Endothelial cell of umbilical vein (primary cell): ENCODE data around the gene ZNF639. TPM values are rescaled to one million over a fixed set of nuclear protein-coding genes. Genes with fewer than 3 reads are reported as not detected.

Experiments
- BruUV-seq: library from RNA; stranded (reverse); fragments of 400-500 nt; replicated peaks from 2 replicates; lab custom pipeline; 2021; lab: Mats Ljungman, UMichigan
- CTCF ChIA-PET: fragments of 300-600, 350-600 bp; sonication (Branson Sonifier 250); formaldehyde crosslinking; loops from one replicate; lab custom pipeline; 2021; ENCODE audit warnings: antibody characterized with exemption, inconsistent platforms; lab: Charles Lee
- POLR2A ChIA-PET: fragments of 300-600, 350-600 bp; sonication (Branson Sonifier 250); formaldehyde crosslinking; loops from one replicate; lab custom pipeline; 2021; ENCODE audit warnings: antibody characterized with exemption, inconsistent platforms; lab: Charles Lee
- DNase-seq: peaks from one replicate; pipeline ENCODE4 v3.0.0-alpha.2; 2011; ENCODE audit warnings: low read depth, low spot score
- FAIRE-seq: peaks from 2 replicates; lab custom pipeline; 2011; peaks lifted over from hg19 to GRCh38; lab: Jason Lieb, UNC
- H2AFZ ChIP-seq: 2 replicates; pipeline ENCODE4 v1.6.0; 2012; ENCODE audit warnings: low read depth, low read length, control low read depth, inconsistent platforms
- H3K27ac ChIP-seq: 2 replicates; pipeline ENCODE4 v1.5.1; 2011; ENCODE audit warnings: low read depth, mild to moderate bottlenecking, control low read depth, low read length, moderate library complexity; ENCODE audit not compliant: insufficient read depth
- H3K27me3 ChIP-seq, 2 experiments: 2 replicates each; pipeline versions ENCODE4 v1.6.0 to v1.6.1; 2011; ENCODE audit warnings: low read length in 2 of 2, mixed read lengths in 1 of 2; ENCODE audit not compliant: control insufficient read depth in 2 of 2, insufficient read depth in 2 of 2
- H3K36me3 ChIP-seq, 2 experiments: 2 replicates in 1 of 2; 3 replicates in 1 of 2; pipeline ENCODE4 v1.5.1; 2011; ENCODE audit warnings: low read length in 2 of 2, mild to moderate bottlenecking in 1 of 2, moderate library complexity in 1 of 2; ENCODE audit not compliant: control insufficient read depth in 2 of 2, insufficient read depth in 2 of 2; ENCODE audit errors: extremely low read depth in 1 of 2
- H3K4me1 ChIP-seq: 3 replicates; pipeline ENCODE4 v1.5.1; 2011; ENCODE audit warnings: mild to moderate bottlenecking, low read length; ENCODE audit not compliant: control insufficient read depth, insufficient read depth; ENCODE audit errors: extremely low read depth
- H3K4me2 ChIP-seq: 2 replicates; pipeline ENCODE4 v1.6.1; 2011; ENCODE audit warnings: low read length, control low read depth, mixed read lengths; ENCODE audit not compliant: insufficient read depth
- H3K4me3 ChIP-seq, 3 experiments: fragments of 200-600 bp in 1 of 3; sonication (generic), shearing (Covaris generic) in 1 of 3; replicated peaks in 1 of 3; 2 replicates each; pipeline ENCODE4 v1.5.1; 2011 to 2016; ENCODE audit warnings: control low read depth in 3 of 3, low read length in 3 of 3, mild to moderate bottlenecking in 2 of 3, inconsistent platforms in 1 of 3, low read depth in 1 of 3, moderate library complexity in 1 of 3; ENCODE audit not compliant: insufficient read depth in 1 of 3
- H3K79me2 ChIP-seq: 2 replicates; pipeline ENCODE4 v1.6.0; 2012; ENCODE audit warnings: low read length, inconsistent platforms; ENCODE audit not compliant: control insufficient read depth, insufficient read depth
- H3K9ac ChIP-seq: replicated peaks from 2 replicates; pipeline ENCODE3; 2011; ENCODE audit warnings: low read length, control low read depth; ENCODE audit not compliant: insufficient read depth; ENCODE audit errors: extremely low read depth
- H3K9me1 ChIP-seq: replicated peaks from 3 replicates; pipeline ENCODE4 v1.6.0; 2011; ENCODE audit warnings: mild to moderate bottlenecking, low read length; ENCODE audit not compliant: control insufficient read depth, insufficient read depth; ENCODE audit errors: extremely low read depth
- H3K9me3 ChIP-seq: replicated peaks from 2 replicates; pipeline ENCODE4 v1.5.1; 2012; ENCODE audit warnings: low read length, inconsistent platforms; ENCODE audit not compliant: control insufficient read depth, insufficient read depth
- H4K20me1 ChIP-seq: replicated peaks from 2 replicates; pipeline ENCODE3; 2011; ENCODE audit warnings: mild to moderate bottlenecking, low read length; ENCODE audit not compliant: control insufficient read depth, insufficient read depth; ENCODE audit errors: extremely low read depth
- CTCF ChIP-seq, 2 donors: IDR thresholded peaks; 1 replicate in 1 of 2; 2 replicates in 1 of 2; pipeline ENCODE4 v1.5.1; 2011; ENCODE audit warnings: low read length in 2 of 2, mild to moderate bottlenecking in 2 of 2, moderate library complexity in 2 of 2, control low read depth in 1 of 2, inconsistent platforms in 1 of 2, low read depth in 1 of 2; ENCODE audit not compliant: insufficient read depth in 1 of 2; ENCODE audit errors: extremely low read depth in 1 of 2
- EZH2 ChIP-seq: IDR thresholded peaks from 2 replicates; pipeline ENCODE4 v1.6.1; 2012; ENCODE audit warnings: borderline replicate concordance, low read depth, mild to moderate bottlenecking, moderate library complexity, low read length, inconsistent platforms; ENCODE audit not compliant: severe bottlenecking
- FOS ChIP-seq: IDR thresholded peaks from 2 replicates; pipeline ENCODE4 v1.6.1; 2011; ENCODE audit warnings: mild to moderate bottlenecking, low read length, moderate library complexity, borderline replicate concordance; ENCODE audit not compliant: insufficient read depth
- GATA2 ChIP-seq: IDR thresholded peaks from 2 replicates; pipeline ENCODE4 v1.7.0; 2011; ENCODE audit warnings: low read depth, mild to moderate bottlenecking, moderate library complexity, mixed read lengths, low read length; ENCODE audit not compliant: insufficient read length, insufficient read depth
- JUN ChIP-seq: IDR thresholded peaks from 2 replicates; pipeline ENCODE4 v1.6.1; 2011; ENCODE audit warnings: borderline replicate concordance, low read depth; ENCODE audit not compliant: insufficient read length, insufficient read depth
- MAX ChIP-seq: IDR thresholded peaks from 2 replicates; pipeline ENCODE4 v1.6.1; 2011; ENCODE audit not compliant: insufficient read depth, insufficient read length
- MYC ChIP-seq: IDR thresholded peaks from one replicate; pipeline ENCODE4 v1.6.1; 2011; ENCODE audit warnings: mild to moderate bottlenecking, low read depth, low read length
- POLR2A ChIP-seq: IDR thresholded peaks from 2 replicates; pipeline ENCODE4 v1.6.1; 2012; ENCODE audit warnings: low read depth, mild to moderate bottlenecking, control low read depth, low read length
- POLR2AphosphoS5 ChIP-seq: IDR thresholded peaks from 2 replicates; pipeline ENCODE4 v1.6.1; 2012; ENCODE audit warnings: low read depth, mild to moderate bottlenecking, control low read depth, low read length, moderate library complexity; ENCODE audit not compliant: insufficient read depth
- dilution Hi-C: fragments of 300-500 bp; cut with MboI; formaldehyde crosslinking; loops from one replicate; pipeline ENCODE4 v1.15.0; 2019; ENCODE audit warnings: low sequenced_read_pairs; ENCODE audit not compliant: extremely low pct_ligation_motif_present
- intact Hi-C: fragments of 100-400 bp; cut with micrococcal nuclease; formaldehyde crosslinking; loops from one replicate; pipeline ENCODE4 v1.10.0; 2022
- polyA plus RNA-seq, 4 experiments: library from polyadenylated mRNA; depleted of rRNA in 3 of 4; stranded (reverse) in 3 of 4; unstranded in 1 of 4; fragments of >200 nt; gene quantifications; 2 replicates each; pipeline versions ENCODE4 v1.2.1 to v1.2.3, GENCODE V29; 2011 to 2012; ENCODE audit warnings: missing spikeins in 1 of 4
- total RNA-seq: library from RNA; stranded (reverse); gene quantifications from 2 replicates; pipeline ENCODE4 v1.2.3, GENCODE V29; 2021

The ZNF639 gene
- total and polyA plus RNA-seq, 2 donors (not counting 3 experiments of a cell fraction or from before 2014, with no cell fraction given): 8.0 to 30.5 TPM

GRCh38 chr3:179281825-179282224, 41.0 kb upstream of the ZNF639 start:
- DNase-seq (no peak), FAIRE-seq (no peak)
- Histone ChIP-seq H3K27ac (no peak overlapping the region), H3K79me2 (no peaks in the 10 kb centered on the region), H3K9me3 (no peaks in the 10 kb centered on the region), H3K4me1 (no peaks in the 10 kb centered on the region), H3K36me3 (no peaks in the 10 kb centered on the region), H2AFZ (no peak overlapping the region), H4K20me1 (no peaks in the 10 kb centered on the region), H3K9ac (no peak overlapping the region), H3K27me3 (peaks cover 5 to 6% of the 10 kb centered on the region in 2 experiments), H3K4me3 (no peak overlapping the region), H3K4me2 (no peak overlapping the region), H3K9me1 (no peaks in the 10 kb centered on the region)
- POLR2A ChIA-PET: no interaction called here
- TF ChIP-seq POLR2AphosphoS5 (no peak), JUN (no peak), FOS (no peak), MAX (no peak), POLR2A (no peak), CTCF (IDR thresholded peaks at IDR 0.05; ENCODE audit: extremely low read depth in 1 of 2, insufficient read depth in 1 of 2, low read depth in 1 of 2, low read length in 2 of 2) (no peak), EZH2 (no peak), GATA2 (no peak), MYC (no peak)
- intact Hi-C loops (no loop called here), dilution Hi-C loops (no loop called here)
- CTCF ChIA-PET: no interaction called here
- no TSS peak for BruUV-seq
